ENCODE measurements around the gene TMEM38B. TPM values are rescaled to one million over a fixed set of nuclear protein-coding genes. Genes with fewer than 3 reads are reported as not detected.

The TMEM38B gene
- total RNA-seq, 1 donor, result 17.7 TPM

DNA sequence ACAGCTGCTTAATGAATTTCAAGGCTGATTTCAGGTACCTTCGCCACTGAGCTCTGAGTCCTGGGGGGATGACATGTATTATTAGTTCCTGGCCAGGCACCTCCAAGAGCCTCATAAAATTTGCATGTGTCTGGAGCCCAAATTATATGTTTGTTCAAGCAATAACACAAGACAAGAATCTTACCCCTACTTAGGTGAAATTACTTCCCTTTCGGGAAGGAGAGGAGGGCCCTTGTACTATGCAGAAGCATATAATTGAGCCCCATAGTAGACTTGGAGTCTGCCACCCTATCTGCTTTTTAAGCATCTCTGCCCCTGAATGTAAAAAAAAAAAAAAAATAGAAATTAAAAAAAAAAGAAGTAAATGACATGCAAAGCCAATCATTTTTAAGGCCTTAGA is 13.0 kb upstream of the TMEM38B start:
- no peak for DNase-seq (ENCODE audit: low read depth)
- TF ChIP-seq, protein P1, sequence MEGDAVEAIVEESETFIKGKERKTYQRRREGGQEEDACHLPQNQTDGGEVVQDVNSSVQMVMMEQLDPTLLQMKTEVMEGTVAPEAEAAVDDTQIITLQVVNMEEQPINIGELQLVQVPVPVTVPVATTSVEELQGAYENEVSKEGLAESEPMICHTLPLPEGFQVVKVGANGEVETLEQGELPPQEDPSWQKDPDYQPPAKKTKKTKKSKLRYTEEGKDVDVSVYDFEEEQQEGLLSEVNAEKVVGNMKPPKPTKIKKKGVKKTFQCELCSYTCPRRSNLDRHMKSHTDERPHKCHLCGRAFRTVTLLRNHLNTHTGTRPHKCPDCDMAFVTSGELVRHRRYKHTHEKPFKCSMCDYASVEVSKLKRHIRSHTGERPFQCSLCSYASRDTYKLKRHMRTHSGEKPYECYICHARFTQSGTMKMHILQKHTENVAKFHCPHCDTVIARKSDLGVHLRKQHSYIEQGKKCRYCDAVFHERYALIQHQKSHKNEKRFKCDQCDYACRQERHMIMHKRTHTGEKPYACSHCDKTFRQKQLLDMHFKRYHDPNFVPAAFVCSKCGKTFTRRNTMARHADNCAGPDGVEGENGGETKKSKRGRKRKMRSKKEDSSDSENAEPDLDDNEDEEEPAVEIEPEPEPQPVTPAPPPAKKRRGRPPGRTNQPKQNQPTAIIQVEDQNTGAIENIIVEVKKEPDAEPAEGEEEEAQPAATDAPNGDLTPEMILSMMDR (IDR thresholded peaks at IDR 0.05; ENCODE audit: insufficient read depth, low read length), result no peak
- no peak overlapping the region for H3K4me3 ChIP-seq (ENCODE audit: low read depth, low read length)

DNA sequence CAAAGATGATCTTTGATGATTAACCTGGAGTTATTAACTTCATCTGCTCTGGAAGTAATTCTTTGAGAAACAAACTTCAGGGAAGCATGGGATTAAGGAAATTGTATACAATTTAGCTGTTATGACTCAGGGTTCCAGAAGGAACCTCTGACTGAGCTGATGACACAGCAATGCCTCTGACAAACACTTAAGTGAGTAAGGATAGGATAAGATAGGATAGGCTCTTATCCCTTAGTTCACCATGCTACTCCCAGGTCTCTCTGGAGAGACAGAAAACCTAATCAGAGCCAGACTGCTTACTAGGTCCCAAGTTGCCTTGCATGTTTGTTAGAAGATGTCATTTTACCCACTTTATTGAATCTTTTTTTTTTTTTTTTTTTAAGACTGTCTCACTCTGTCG is 12.6 kb upstream of the TMEM38B start:
- no peak overlapping the region for H3K4me3 ChIP-seq (ENCODE audit: low read depth, low read length)
- DNase-seq (ENCODE audit: low read depth), result peak; percentile 57
- TF ChIP-seq, protein P1 (IDR thresholded peaks at IDR 0.05; ENCODE audit: insufficient read depth, low read length), result no peak

DNA sequence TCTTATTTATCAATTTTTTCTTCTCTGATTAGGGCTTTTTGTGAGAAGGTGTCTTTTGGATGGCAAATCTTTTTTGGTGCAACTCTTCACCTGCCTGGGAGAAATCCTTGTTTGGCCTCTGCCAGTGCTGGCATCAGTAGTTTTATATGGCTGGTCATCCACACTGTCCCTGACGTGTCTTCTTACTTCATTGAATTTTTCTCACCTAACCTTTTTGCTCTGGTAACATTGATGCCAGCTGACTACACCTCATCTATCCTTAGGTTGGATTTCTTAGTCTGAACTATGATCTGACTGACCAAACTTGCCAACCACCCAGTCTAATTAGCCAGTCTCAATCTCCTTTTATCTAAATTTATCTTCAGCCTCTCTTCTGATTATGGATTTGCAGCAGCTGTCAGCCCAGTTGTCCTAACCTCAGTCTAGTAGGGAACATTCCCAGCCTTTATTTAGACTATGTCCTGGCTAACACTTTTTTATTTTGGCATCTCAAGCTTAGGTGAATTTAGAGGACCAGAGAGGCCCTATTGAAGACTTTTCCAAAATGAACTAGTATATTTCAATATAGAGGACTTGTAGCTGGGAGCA is 10.6 kb upstream of the TMEM38B start:
- DNase-seq (ENCODE audit: low read depth), result no peak
- H3K4me3 ChIP-seq (ENCODE audit: low read depth, low read length), result no peak overlapping the region
- TF ChIP-seq, protein P1 (IDR thresholded peaks at IDR 0.05; ENCODE audit: insufficient read depth, low read length), result no peak

DNA sequence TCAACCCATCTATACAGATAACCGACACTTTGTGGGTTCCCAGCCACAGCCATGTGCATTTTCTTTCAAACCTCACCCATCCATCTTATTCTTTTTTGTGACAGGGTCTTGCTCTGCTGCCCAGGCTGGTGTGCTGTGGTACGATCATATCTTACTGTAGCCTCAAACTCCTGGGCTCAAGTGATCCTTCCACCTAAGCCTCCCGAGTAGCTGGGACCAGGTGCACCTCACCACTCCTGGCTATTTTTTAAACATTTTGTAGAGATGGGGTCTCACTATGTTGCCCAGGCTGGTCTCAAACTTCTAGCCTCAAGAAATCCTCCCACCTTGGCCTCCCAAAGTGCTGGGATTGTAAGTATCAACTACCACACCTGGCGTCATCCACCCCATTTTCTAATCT is 7.4 kb upstream of the TMEM38B start:
- TF ChIP-seq, protein P1 (IDR thresholded peaks at IDR 0.05; ENCODE audit: insufficient read depth, low read length), result no peak

DNA sequence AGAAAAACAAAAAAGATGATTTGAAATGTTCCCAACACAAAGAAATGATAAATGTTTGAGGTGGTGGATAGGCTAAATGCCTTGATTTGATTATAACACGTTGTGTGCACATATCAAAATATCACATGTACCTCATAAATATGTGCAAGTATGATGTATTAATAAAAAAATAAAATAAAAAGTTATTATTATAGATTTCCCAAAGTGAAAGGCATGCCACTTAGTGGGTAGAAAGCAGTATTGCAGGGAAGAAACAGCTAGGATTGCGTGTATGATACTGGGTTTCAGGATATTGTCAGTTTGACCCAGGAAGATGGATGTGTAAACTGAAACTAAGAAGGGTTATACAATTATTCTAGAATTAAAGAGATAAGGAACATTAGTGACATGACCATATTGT is 3.6 kb upstream of the TMEM38B start:
- DNase-seq (ENCODE audit: low read depth), result peak; percentile 36
- no peak overlapping the region for H3K4me3 ChIP-seq (ENCODE audit: low read depth, low read length)
- TF ChIP-seq, protein P1 (IDR thresholded peaks at IDR 0.05; ENCODE audit: insufficient read depth, low read length), result peak; percentile 80

More for the DNA sequence above, 7.4 kb upstream of the TMEM38B start:
- H3K4me3 ChIP-seq (ENCODE audit: low read depth, low read length), result no peak overlapping the region
- no peak for DNase-seq (ENCODE audit: low read depth)

DNA sequence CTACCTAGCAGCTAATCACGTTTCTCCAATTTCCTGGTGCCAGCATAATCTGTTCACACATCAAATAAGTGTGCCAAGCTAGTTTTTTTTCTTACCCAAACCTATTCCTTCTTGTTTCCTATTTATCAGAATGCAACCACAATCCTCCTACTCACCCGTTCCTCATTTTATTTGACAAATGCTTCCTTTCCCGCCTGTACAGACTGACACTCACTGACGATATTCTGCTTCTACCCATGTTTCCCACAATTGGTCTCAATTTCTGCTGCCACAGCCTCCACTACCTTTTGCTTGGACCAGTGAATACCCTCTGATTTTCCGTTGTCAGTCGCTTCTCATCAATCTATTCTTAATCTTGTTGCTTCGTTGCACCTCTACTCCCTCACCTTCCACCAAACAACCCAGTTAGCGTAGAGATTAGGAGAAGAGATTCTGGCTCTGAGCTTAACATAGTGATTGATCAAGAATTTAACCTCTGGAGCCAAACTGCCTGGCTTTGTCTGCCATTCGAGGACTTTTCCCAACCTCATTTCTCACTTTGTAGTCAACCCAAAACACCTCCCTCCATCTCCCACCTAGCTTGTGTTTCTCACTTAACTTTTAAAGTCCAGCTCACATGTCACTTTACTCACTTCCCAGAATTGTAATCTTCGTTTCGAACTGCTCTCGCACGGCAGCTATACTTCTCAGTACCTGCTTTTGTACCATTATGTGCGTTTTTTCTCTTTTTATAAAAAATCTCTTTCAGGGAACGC is 729 bp upstream of the TMEM38B start:
- DNase-seq (ENCODE audit: low read depth), result no peak
- TF ChIP-seq, protein P1 (IDR thresholded peaks at IDR 0.05; ENCODE audit: insufficient read depth, low read length), result no peak
- H3K4me3 ChIP-seq (ENCODE audit: low read depth, low read length), result peak overlapping the region; percentile 75

Data from fibroblast of the aortic adventitia (primary cell).